Measurements from ENCODE around the gene MLEC.

The MLEC gene

GRCh38 chr12:120720234-120720986 is 33.5 kb downstream of the MLEC start:
- H3K4me3 ChIP-seq (ENCODE audit: low read depth, low read length): no peak overlapping the region
- H2AFZ ChIP-seq: no peak overlapping the region
- no peak for TF ChIP-seq CTCF (IDR thresholded peaks at IDR 0.05)
- H3K79me2 ChIP-seq: peaks cover 19% of the 10 kb centered on the region
- no peaks in the 10 kb centered on the region for H3K36me3 ChIP-seq (ENCODE audit: control insufficient read depth, insufficient read depth, low read length)
- no peak overlapping the region for H3K4me2 ChIP-seq (ENCODE audit: low read length)
- no peak overlapping the region for H3K27ac ChIP-seq
- H3K9me3 ChIP-seq (ENCODE audit: control insufficient read depth, low read length): no peaks in the 10 kb centered on the region
- H3K27me3 ChIP-seq (ENCODE audit: control insufficient read depth, insufficient read depth, low read length): no peaks in the 10 kb centered on the region
- no peaks in the 10 kb centered on the region for H3K4me1 ChIP-seq
- H3K9ac ChIP-seq: no peak overlapping the region

GRCh38 chr12:120720987-120721801 is 34.2 kb downstream of the MLEC start:
- H3K4me3 ChIP-seq (ENCODE audit: low read depth, low read length): no peak overlapping the region

GRCh38 chr12:120721866-120722265 is 34.9 kb downstream of the MLEC start:
- Histone ChIP-seq H3K4me3 (ENCODE audit: low read depth, low read length) (no peak overlapping the region), H2AFZ (no peak overlapping the region), H3K36me3 (ENCODE audit: control insufficient read depth, insufficient read depth, low read length) (no peaks in the 10 kb centered on the region), H3K79me2 (peaks cover 5% of the 10 kb centered on the region), H3K4me2 (ENCODE audit: low read length) (no peak overlapping the region), H3K27me3 (ENCODE audit: control insufficient read depth, insufficient read depth, low read length) (no peaks in the 10 kb centered on the region), H3K9me3 (ENCODE audit: control insufficient read depth, low read length) (no peaks in the 10 kb centered on the region), H3K9ac (no peak overlapping the region), H3K27ac (no peak overlapping the region), H3K4me1 (no peaks in the 10 kb centered on the region)
- no peak for TF ChIP-seq CTCF (IDR thresholded peaks at IDR 0.05)

More at GRCh38 chr12:120720987-120721801, 34.2 kb downstream of the MLEC start:
- H3K79me2 ChIP-seq: peaks cover 11% of the 10 kb centered on the region
- no peaks in the 10 kb centered on the region for H3K27me3 ChIP-seq (ENCODE audit: control insufficient read depth, insufficient read depth, low read length)
- no peaks in the 10 kb centered on the region for H3K4me1 ChIP-seq
- no peak overlapping the region for H3K4me2 ChIP-seq (ENCODE audit: low read length)
- H2AFZ ChIP-seq: no peak overlapping the region
- H3K27ac ChIP-seq: no peak overlapping the region
- H3K9me3 ChIP-seq (ENCODE audit: control insufficient read depth, low read length): no peaks in the 10 kb centered on the region
- TF ChIP-seq CTCF (IDR thresholded peaks at IDR 0.05): no peak
- no peaks in the 10 kb centered on the region for H3K36me3 ChIP-seq (ENCODE audit: control insufficient read depth, insufficient read depth, low read length)
- H3K9ac ChIP-seq: no peak overlapping the region

- Histone ChIP-seq H3K27ac (no peak overlapping the region), H3K9me3 (ENCODE audit: control insufficient read depth, low read length) (no peaks in the 10 kb centered on the region), H3K36me3 (ENCODE audit: control insufficient read depth, insufficient read depth, low read length) (no peaks in the 10 kb centered on the region), H3K4me3 (ENCODE audit: low read depth, low read length) (no peak overlapping the region), H3K27me3 (ENCODE audit: control insufficient read depth, insufficient read depth, low read length) (no peaks in the 10 kb centered on the region), H3K4me1 (no peaks in the 10 kb centered on the region), H3K79me2 (peaks cover 5% of the 10 kb centered on the region), H2AFZ (no peak overlapping the region), H3K4me2 (ENCODE audit: low read length) (no peak overlapping the region), H3K9ac (no peak overlapping the region)
- TF ChIP-seq CTCF (IDR thresholded peaks at IDR 0.05): no peak
Measured at GRCh38 chr12:120722784-120723183, 35.8 kb downstream of the MLEC start.

Data from parathyroid adenoma (tissue), 2 donors.